ENCODE measurements around the gene UCKL1. TPM values are rescaled to one million over a fixed set of nuclear protein-coding genes. Genes with fewer than 3 reads are reported as not detected.

UCKL1 gene
- total RNA-seq, 1 donor from 2014 or later: 31.5 TPM

GRCh38 chr20:63929071-63929470 is 27.1 kb downstream of the UCKL1 start:
- Histone ChIP-seq H3K36me3 (peaks cover 74% of the 10 kb centered on the region), H3K27me3 (ENCODE audit: low read depth) (no peaks in the 10 kb centered on the region), H3K27ac (no peak overlapping the region), H3K4me1 (no peaks in the 10 kb centered on the region), H3K4me3 (no peak overlapping the region), H3K9me3 (no peaks in the 10 kb centered on the region)
- intact Hi-C loops (cut with DNase I): no loop called here
- no peak for TF ChIP-seq CTCF (IDR thresholded peaks at IDR 0.05)
- DNase-seq (no peak), ATAC-seq (no peak)

- H3K4me3 ChIP-seq: no peak overlapping the region
- H3K27me3 ChIP-seq (ENCODE audit: low read depth): no peaks in the 10 kb centered on the region
- no peak for TF ChIP-seq CTCF (IDR thresholded peaks at IDR 0.05)
- H3K27ac ChIP-seq: no peak overlapping the region
- intact Hi-C loops (cut with DNase I): no loop called here
- ATAC-seq: no peak
- no peaks in the 10 kb centered on the region for H3K9me3 ChIP-seq
- no peak for DNase-seq
- peaks cover 58% of the 10 kb centered on the region for H3K36me3 ChIP-seq
- H3K4me1 ChIP-seq: no peaks in the 10 kb centered on the region
These were observed 29.9 kb downstream of the UCKL1 start for GRCh38 chr20:63926298-63926697.

- TF ChIP-seq CTCF (IDR thresholded peaks at IDR 0.05): no peak
- H3K27ac ChIP-seq: no peak overlapping the region
- H3K27me3 ChIP-seq (ENCODE audit: low read depth): no peaks in the 10 kb centered on the region
- DNase-seq: no peak
- peaks cover 47% of the 10 kb centered on the region for H3K36me3 ChIP-seq
- intact Hi-C loops (cut with DNase I): no loop called here
- no peak overlapping the region for H3K4me3 ChIP-seq
- no peaks in the 10 kb centered on the region for H3K9me3 ChIP-seq
- H3K4me1 ChIP-seq: no peaks in the 10 kb centered on the region
- ATAC-seq: no peak
These were observed 32.0 kb downstream of the UCKL1 start for GRCh38 chr20:63924241-63924640.

- Histone ChIP-seq H3K27me3 (ENCODE audit: low read depth) (no peaks in the 10 kb centered on the region), H3K4me3 (no peak overlapping the region), H3K27ac (no peak overlapping the region), H3K9me3 (no peaks in the 10 kb centered on the region), H3K36me3 (peaks cover 47% of the 10 kb centered on the region), H3K4me1 (no peaks in the 10 kb centered on the region)
- ATAC-seq (no peak), DNase-seq (no peak)
- intact Hi-C loops (cut with DNase I): no loop called here
- no peak for TF ChIP-seq CTCF (IDR thresholded peaks at IDR 0.05)
These were observed 32.6 kb downstream of the UCKL1 start for GRCh38 chr20:63923651-63924050.

GRCh38 chr20:63920226-63920625 is 36.0 kb downstream of the UCKL1 start:
- intact Hi-C loops (cut with DNase I): no loop called here
- H3K9me3 ChIP-seq: no peaks in the 10 kb centered on the region
- DNase-seq (no peak), ATAC-seq (no peak)
- peaks cover 36% of the 10 kb centered on the region for H3K36me3 ChIP-seq
- H3K27ac ChIP-seq: no peak overlapping the region
- no peak overlapping the region for H3K4me3 ChIP-seq
- TF ChIP-seq CTCF (IDR thresholded peaks at IDR 0.05): no peak
- no peaks in the 10 kb centered on the region for H3K27me3 ChIP-seq (ENCODE audit: low read depth)
- H3K4me1 ChIP-seq: no peaks in the 10 kb centered on the region

GRCh38 chr20:63919130-63919529 is 37.1 kb downstream of the UCKL1 start:
- DNase-seq (no peak), ATAC-seq (no peak)
- intact Hi-C loops (cut with DNase I): no loop called here
- Histone ChIP-seq H3K36me3 (peaks cover 36% of the 10 kb centered on the region), H3K9me3 (no peaks in the 10 kb centered on the region), H3K4me1 (no peaks in the 10 kb centered on the region), H3K27ac (no peak overlapping the region), H3K4me3 (no peak overlapping the region), H3K27me3 (ENCODE audit: low read depth) (no peaks in the 10 kb centered on the region)
- no peak for TF ChIP-seq CTCF (IDR thresholded peaks at IDR 0.05)
